ENCODE measurements around the gene RGL1.
"Not testable (repeated sequence)": the region's sequence is repeated elsewhere in the genome, so short reads cannot be mapped to it uniquely, and the experiment has no call there.

Gene RGL1

DNA sequence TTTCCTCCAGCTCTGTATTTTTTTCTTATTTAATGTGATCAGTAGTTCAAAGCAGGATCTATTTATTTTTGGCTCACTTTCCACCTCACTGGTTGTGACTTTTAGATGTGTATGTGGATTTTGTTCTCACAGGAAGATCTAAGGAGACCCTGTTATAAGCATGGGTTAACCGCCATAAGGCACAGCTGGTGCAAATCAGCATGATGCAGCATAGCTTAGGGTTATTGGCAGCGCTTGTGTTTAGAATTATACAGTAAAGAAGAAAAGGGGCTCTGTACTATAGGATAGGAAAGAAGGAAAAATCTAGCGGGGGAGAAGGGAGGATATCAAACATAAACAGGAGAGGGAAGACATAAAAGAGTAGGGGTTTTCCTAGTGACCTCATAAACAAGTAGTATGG lies 26.9 kb upstream of the RGL1 start:
- TF ChIP-seq, protein P1, sequence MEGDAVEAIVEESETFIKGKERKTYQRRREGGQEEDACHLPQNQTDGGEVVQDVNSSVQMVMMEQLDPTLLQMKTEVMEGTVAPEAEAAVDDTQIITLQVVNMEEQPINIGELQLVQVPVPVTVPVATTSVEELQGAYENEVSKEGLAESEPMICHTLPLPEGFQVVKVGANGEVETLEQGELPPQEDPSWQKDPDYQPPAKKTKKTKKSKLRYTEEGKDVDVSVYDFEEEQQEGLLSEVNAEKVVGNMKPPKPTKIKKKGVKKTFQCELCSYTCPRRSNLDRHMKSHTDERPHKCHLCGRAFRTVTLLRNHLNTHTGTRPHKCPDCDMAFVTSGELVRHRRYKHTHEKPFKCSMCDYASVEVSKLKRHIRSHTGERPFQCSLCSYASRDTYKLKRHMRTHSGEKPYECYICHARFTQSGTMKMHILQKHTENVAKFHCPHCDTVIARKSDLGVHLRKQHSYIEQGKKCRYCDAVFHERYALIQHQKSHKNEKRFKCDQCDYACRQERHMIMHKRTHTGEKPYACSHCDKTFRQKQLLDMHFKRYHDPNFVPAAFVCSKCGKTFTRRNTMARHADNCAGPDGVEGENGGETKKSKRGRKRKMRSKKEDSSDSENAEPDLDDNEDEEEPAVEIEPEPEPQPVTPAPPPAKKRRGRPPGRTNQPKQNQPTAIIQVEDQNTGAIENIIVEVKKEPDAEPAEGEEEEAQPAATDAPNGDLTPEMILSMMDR (IDR thresholded peaks at IDR 0.05; ENCODE audit: low read depth, low read length) = no peak
- H3K4me3 ChIP-seq (ENCODE audit: low read depth, low read length) = no peak overlapping the region

DNA sequence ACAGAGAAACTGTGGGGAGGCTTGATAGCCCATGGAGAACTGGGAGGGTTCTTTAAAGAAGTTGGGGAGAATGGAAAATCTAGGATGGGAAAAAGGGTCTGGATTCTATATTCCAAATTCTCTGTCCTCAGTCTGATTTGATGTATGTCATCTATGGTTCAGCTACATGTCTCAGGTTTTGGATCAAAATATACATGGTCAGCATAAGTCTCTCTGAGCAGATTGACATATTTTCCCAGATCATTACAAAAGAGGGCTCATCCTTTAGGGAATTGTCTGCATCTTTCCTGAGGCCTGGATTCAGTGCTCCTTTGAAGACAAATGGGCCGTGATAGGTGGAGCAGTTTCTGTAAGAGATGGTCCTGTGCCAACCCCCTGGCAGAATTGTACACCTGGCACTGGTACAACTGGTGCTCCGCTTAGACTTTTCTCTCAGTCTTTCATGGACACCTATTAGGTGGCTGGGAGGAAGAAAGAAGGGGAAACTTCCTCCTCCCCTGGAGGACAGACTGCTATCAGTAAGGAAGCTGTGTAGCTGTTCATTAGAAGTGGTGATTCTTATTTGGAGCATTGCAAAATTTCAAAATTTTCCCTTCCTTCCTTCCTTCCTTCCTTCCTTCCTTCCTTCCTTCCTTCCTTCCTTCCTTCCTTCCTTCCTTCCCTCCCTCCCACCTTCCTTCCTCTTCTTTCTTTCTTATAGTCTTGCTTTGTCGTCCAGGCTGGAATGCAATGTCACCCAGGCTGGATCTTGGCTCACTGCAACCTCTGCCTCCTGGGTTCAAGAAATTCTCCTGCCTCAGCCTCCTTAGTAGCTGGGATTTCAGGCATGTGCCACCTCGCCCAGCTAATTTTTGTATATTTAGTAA lies 26.1 kb upstream of the RGL1 start:
- no peak overlapping the region for H3K4me3 ChIP-seq (ENCODE audit: low read depth, low read length)
- TF ChIP-seq, protein P1 (IDR thresholded peaks at IDR 0.05; ENCODE audit: low read depth, low read length) = no peak

DNA sequence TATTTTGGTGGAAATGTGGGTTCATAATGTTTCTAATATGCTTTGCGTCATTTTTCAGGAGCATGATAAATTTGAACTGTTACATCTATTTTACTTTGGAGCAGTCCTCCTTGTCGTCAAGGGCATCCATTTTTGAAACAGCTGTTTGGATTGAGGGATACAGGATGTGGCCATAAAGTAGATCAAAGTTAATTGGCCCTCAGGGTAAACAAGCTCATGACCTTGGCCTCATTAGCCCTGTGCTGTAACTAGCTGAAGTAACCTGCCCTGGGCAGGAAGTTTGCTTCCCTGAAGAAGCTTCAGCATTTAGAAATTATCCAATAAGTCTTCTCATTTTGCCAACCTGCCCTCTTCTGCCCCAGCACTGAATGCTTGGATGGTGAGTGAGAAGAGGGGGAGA lies 24.8 kb upstream of the RGL1 start:
- TF ChIP-seq, protein P1 (IDR thresholded peaks at IDR 0.05; ENCODE audit: low read depth, low read length) = no peak
- H3K4me3 ChIP-seq (ENCODE audit: low read depth, low read length) = no peak overlapping the region

DNA sequence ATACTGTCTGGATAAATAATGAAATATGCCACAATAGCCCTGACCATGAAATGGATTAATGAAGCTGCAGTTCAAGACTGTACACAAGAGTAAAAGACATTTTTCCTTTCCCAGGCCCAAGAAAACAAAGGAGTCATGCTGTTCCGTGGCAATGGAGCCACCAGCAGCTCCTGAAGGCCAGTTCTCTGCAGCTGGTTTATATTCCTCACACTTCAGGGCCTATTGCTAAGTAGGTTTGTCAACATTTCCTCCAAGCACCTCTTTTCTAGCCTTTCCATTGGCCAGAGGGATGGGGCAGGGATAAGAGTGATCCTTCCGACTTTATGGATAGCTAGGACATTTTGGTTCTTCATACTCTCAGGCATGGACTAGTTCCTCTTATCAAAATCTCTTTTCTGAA lies 24.2 kb upstream of the RGL1 start:
- TF ChIP-seq, protein P1 (IDR thresholded peaks at IDR 0.05; ENCODE audit: low read depth, low read length) = no peak
- H3K4me3 ChIP-seq (ENCODE audit: low read depth, low read length) = no peak overlapping the region

DNA sequence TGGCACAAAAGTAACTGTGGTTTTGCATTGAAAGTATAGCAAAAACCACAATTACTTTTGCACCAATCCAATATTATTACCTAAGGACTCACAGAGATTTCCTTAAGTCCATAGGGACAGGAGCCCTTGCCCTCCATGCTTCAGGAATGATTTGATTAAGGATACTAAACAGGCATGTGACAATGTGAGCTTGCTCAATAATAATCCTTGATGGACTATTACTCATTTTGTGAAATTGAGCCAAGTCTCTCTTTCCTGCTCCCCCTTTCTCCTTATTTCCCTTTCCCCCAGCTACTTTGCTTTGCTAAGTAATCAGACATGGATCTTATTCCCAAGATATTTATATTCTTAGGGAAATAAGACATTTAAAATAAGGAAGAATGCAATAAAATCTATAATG lies 21.6 kb upstream of the RGL1 start:
- no peak overlapping the region for H3K4me3 ChIP-seq (ENCODE audit: low read depth, low read length)
- TF ChIP-seq, protein P1 (IDR thresholded peaks at IDR 0.05; ENCODE audit: low read depth, low read length) = no peak

DNA sequence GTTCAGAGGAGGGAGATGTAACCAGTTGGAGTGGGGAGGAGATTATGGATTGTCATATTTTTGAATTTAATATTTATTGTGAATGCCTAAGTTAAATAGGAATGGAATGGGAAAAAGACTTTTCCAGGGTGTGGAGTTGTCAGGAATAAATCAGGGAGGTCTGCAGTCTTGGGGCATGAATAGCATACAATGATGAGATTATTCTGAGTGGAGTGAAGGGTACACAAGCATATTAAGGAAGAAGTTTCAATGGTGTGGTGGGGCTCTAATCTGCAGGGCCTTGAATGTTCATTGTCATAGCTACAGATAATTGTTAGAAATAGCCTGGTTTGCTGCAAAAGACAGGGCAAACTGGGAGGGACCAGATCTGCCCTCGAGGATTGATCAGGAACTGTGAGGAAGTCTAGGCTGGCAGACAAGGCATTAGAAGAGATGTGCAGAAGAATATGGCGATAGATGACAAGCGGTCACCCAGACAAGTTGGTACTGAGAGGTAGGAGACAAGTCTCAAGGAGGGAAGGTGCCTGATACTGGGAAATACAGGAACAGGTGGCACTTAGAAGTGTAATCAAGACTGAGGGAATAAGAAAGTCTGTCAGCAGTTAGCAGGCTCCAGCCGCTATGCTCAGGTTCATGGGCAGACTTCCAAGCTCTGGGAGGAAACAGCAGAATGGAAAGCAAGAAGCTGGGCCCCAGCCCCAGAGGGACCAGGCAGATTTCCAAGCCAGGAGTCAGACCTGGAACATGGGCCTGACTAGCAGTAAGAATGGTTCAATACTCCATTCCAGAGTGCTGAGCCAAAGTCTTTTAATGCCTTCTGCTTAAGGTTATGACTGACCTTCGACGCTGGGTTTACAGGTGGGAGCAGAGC lies 20.9 kb upstream of the RGL1 start:
- TF ChIP-seq, protein P1 (IDR thresholded peaks at IDR 0.05; ENCODE audit: low read depth, low read length) = no peak
- H3K4me3 ChIP-seq (ENCODE audit: low read depth, low read length) = no peak overlapping the region

DNA sequence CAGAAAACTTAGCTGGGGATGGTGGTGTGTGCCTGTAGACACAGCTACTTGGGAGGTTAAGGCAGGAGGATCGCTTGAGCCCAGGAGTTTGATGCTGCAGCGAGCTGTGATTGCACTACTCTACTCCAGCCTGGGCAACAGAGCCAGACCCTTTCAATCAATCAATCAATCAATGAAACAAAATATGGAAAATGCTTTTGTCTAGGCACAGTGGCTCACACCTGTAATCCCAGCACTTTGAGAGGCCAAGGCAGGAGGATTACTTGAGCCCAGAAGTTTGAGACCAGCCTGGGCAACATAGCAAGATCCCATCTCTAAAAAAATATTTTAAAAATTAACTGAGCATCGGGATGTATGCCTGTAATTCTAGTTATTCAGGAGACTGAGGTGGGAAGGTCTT lies 19.0 kb upstream of the RGL1 start:
- not testable (repeated sequence) for H3K4me3 ChIP-seq (ENCODE audit: low read depth, low read length)

All from WI38 (cell line).